ENCODE data around the gene POC5. TPM values are rescaled to one million over a fixed set of nuclear protein-coding genes. Genes with fewer than 3 reads are reported as not detected.

POC5 gene
- total and polyA plus RNA-seq, 12 donors, result 2.6 to 5.5 (median 4.1) TPM

DNA sequence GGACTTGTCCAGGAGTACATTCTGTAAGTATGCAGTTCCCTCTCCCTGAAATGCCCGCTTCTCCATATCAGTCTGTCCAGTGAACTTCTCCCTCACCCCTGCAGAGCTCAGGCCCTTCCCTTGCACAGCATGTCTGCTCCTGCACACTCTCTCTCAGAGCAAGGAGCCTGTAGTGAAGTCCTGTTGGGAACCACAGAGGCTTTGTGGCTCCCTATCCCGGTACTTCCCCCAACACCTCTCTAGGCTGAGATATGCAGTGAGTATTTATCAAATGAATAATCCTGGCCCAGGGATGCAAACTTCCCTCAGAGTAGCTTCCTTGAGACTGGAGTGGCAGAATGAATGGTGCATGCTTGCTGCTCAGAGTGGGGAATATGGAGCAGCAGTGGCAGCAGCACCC, 48.8 kb downstream of the POC5 start:
- Histone ChIP-seq H3K9me3 (no peaks in the 10 kb centered on the region), H3K36me3 (peaks cover 0 to 16% (median 0%) of the 10 kb centered on the region in 9 donors), H3K4me1 (peaks cover 0 to 21% (median 12%) of the 10 kb centered on the region in 9 donors), H3K27ac (no peak overlapping the region), H3K4me3 (no peak overlapping the region), H3K27me3 (no peaks in the 10 kb centered on the region)
- WGBS, 2 donors, result 81 to 83% methylated on average over 2 of the region's 2 CpGs
- ATAC-seq, result peak in 4 of 8 donors; percentile 21 to 51 (median 29)
- no peak for DNase-seq
- TF ChIP-seq, protein P1, sequence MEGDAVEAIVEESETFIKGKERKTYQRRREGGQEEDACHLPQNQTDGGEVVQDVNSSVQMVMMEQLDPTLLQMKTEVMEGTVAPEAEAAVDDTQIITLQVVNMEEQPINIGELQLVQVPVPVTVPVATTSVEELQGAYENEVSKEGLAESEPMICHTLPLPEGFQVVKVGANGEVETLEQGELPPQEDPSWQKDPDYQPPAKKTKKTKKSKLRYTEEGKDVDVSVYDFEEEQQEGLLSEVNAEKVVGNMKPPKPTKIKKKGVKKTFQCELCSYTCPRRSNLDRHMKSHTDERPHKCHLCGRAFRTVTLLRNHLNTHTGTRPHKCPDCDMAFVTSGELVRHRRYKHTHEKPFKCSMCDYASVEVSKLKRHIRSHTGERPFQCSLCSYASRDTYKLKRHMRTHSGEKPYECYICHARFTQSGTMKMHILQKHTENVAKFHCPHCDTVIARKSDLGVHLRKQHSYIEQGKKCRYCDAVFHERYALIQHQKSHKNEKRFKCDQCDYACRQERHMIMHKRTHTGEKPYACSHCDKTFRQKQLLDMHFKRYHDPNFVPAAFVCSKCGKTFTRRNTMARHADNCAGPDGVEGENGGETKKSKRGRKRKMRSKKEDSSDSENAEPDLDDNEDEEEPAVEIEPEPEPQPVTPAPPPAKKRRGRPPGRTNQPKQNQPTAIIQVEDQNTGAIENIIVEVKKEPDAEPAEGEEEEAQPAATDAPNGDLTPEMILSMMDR (IDR thresholded peaks at IDR 0.05), result no peak
- intact Hi-C loops (cut with DNase I), result loop anchor here in 1 of 10 donors (10.0 kb wide), 1 partner anchor 154 kb away; the partner anchor contains the start of genes CERT1 and POLK

DNA sequence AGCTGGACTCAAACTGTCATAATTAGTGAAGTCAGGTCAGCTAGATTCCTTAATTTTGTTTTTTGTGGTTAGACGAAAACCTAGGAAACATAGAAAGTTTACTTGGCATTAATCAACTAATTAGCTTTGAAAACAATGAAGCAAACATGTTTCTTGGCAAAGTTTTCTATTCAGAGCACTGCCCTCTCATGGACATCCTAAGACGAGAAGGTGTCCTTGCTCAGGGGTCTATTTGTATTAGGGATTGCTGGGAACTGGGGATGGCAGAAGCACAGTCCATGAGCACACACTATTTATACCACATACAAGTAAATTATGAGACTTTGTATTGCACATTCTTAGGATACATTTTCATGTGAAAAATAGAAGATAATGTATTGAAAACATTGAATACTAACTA, 49.7 kb downstream of the POC5 start:
- DNase-seq (no peak), ATAC-seq (no peak)
- Histone ChIP-seq H3K27me3 (no peaks in the 10 kb centered on the region), H3K36me3 (peaks cover 0 to 7% (median 0%) of the 10 kb centered on the region in 9 donors), H3K4me3 (no peak overlapping the region), H3K4me1 (peaks cover 0 to 21% (median 12%) of the 10 kb centered on the region in 9 donors), H3K27ac (no peak overlapping the region), H3K9me3 (no peaks in the 10 kb centered on the region)
- 34 to 48% methylated on average over 2 of the region's 2 CpGs for WGBS, 2 donors
- TF ChIP-seq, protein P1 (IDR thresholded peaks at IDR 0.05), result peak in 3 of 9 donors; percentile 29 to 39 (median 35)
- intact Hi-C loops (cut with DNase I), result loop anchor here in 1 of 10 donors (10.0 kb wide), 1 partner anchor 153 kb away; the partner anchor contains the start of genes CERT1 and POLK

DNA sequence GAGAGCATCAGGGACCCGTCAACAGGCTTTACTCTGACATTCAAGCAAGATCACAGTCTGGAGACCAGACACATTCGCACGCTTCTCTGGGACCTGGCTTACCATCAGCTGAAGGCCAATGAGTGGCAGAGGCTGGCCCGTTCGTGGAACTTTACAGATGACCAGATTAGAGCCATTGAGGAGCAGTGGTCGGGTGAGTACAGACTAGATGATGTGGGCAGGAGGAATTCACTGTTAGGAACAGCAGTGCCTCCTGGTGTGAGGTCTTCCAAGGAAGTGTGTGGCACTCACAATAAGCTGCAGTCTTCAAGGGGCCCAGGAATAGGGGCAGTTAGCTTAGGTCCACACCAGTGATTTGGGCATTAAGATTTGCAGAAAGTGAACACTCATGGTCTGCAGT, 50.4 kb downstream of the POC5 start:
- H3K4me1 ChIP-seq, result peaks cover 0 to 21% (median 12%) of the 10 kb centered on the region in 9 donors
- DNase-seq, result no peak
- 84 to 87% methylated on average over 6 of the region's 6 CpGs for WGBS, 2 donors
- TF ChIP-seq, protein P1 (IDR thresholded peaks at IDR 0.05), result no peak
- no peaks in the 10 kb centered on the region for H3K36me3 ChIP-seq
- ATAC-seq, result no peak
- intact Hi-C loops (cut with DNase I), result loop anchor here in 1 of 10 donors (10.0 kb wide), 1 partner anchor 152 kb away; the partner anchor contains the start of genes CERT1 and POLK
- no peak overlapping the region for H3K4me3 ChIP-seq
- H3K27ac ChIP-seq, result no peak overlapping the region
- H3K27me3 ChIP-seq, result no peaks in the 10 kb centered on the region
- no peaks in the 10 kb centered on the region for H3K9me3 ChIP-seq

DNA sequence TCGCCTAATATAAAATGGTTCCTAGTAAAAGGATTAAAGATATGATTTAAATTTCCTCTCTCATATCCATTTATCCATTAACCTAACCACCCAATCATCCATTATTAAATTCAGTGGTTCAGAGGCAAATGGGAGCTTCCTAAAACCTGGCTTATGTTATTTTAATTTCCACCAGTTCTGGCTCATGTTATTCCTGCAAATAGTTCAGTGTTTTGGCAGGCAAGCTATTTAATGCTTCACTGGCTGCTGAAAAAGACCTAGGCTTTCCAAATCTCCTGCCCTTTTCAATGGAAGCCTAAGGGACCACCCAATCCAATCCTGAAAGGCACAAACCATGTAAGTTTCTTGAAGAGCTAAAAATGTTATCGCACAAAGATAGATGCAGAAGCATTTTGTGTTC, 52.3 kb downstream of the POC5 start:
- no peak for DNase-seq
- no peak overlapping the region for H3K27ac ChIP-seq
- TF ChIP-seq, protein P1 (IDR thresholded peaks at IDR 0.05), result no peak
- no peaks in the 10 kb centered on the region for H3K9me3 ChIP-seq
- no peaks in the 10 kb centered on the region for H3K27me3 ChIP-seq
- no peak for ATAC-seq
- no peak overlapping the region for H3K4me3 ChIP-seq
- WGBS, 2 donors, result 96 to 99% methylated on average over 2 of the region's 2 CpGs
- peaks cover 0 to 21% (median 12%) of the 10 kb centered on the region in 9 donors for H3K4me1 ChIP-seq
- intact Hi-C loops (cut with DNase I), result loop anchor here in 2 of 10 donors (5.0 to 10.0 kb wide), 2 partner anchors 150 to 1918 kb away; partner anchors contain the start of genes CERT1 (in 1 of the 2) and POLK (in 1 of the 2)
- H3K36me3 ChIP-seq, result no peaks in the 10 kb centered on the region

All from heart right ventricle (tissue), 16 donors.